Lower leg skin (tissue), 3 donors: ENCODE data around the gene ZIC1.

Source experiments
- CTCF ChIP-seq, 3 donors: fragments of 450-650 bp; IDR thresholded peaks; one replicate each; pipeline ENCODE4 v1.5.1; 2016; ENCODE audit warnings: antibody characterized with exemption in 3 of 3, mild to moderate bottlenecking in 3 of 3, moderate library complexity in 2 of 3
- POLR2A ChIP-seq, 2 donors: fragments of 450-650 bp; IDR thresholded peaks; one replicate each; pipeline ENCODE4 v1.6.1; 2016 to 2017; ENCODE audit warnings: antibody characterized with exemption in 2 of 2, mild to moderate bottlenecking in 1 of 2, moderate library complexity in 1 of 2

GRCh38 chr3:147421184-147421912 is 12.2 kb downstream of the ZIC1 start:
- TF ChIP-seq CTCF (IDR thresholded peaks at IDR 0.05) (no peak), POLR2A (IDR thresholded peaks at IDR 0.05) (no peak)
